ENCODE results near the gene TMEM30B.

Gene TMEM30B

DNA sequence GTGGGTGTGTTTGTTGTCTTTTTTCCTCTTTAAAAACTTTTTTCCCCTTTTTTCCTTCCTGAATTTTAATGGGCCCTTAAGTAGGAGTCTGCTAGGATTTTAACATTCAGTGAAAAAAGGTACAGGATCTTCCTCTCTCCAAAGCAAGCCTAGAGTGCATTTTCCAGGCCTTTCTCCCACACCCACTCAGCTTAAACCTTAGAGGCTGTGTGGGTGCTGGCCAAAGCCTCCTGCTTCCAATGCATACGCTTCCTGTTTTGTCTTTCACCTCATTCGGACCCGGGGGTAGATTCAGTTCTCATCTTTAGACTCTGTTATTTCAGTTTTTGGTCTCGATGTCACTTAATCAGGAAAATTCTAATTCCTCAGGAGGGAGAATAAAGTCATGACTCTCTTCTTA, 51.2 kb downstream of the TMEM30B start:
- no peak for DNase-seq (ENCODE audit: low read depth)
- no peak overlapping the region for H3K9ac ChIP-seq (ENCODE audit: low read length)
- no peaks in the 10 kb centered on the region for H3K27me3 ChIP-seq (replicated peaks; ENCODE audit: control insufficient read depth, insufficient read depth, low read length)

DNA sequence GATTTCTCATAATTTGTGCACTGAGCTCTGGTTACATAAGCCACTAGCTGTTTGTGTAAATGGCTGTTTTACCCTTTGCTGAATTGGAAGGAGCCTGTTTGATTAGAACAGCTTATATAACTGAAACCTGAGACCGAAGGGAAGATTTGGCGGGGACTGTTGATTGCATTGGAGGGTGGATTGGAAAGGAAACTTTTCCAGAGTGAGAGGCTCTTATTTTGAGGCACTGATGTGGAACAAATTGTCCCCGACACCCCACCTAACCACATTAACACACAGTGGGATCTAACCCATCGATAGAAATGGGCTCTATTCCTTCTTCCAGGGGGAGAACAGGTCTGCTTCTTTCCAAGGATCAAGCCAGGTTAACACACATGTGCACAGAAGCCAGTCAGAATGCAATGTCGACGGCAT, 51.7 kb downstream of the TMEM30B start:
- Histone ChIP-seq H3K36me3 (ENCODE audit: control insufficient read depth, insufficient read depth, low read length, severe bottlenecking) (no peaks in the 10 kb centered on the region), H3K4me1 (ENCODE audit: control insufficient read depth, insufficient read depth, low read length) (peaks cover 48% of the 10 kb centered on the region)
- no peak for DNase-seq (ENCODE audit: low read depth)

More for the DNA sequence above, 51.2 kb downstream of the TMEM30B start:
- Histone ChIP-seq H3K4me1 (ENCODE audit: control insufficient read depth, insufficient read depth, low read length) (peaks cover 48% of the 10 kb centered on the region), H3K36me3 (ENCODE audit: control insufficient read depth, insufficient read depth, low read length, severe bottlenecking) (no peaks in the 10 kb centered on the region), H3K9me3 (ENCODE audit: control insufficient read depth, low read length) (no peaks in the 10 kb centered on the region), H3K4me3 (ENCODE audit: low read length) (no peak overlapping the region)

GRCh38 chr14:61227884-61228591, 53.1 kb downstream of the TMEM30B start:
- Histone ChIP-seq H3K9me3 (ENCODE audit: control insufficient read depth, low read length) (no peaks in the 10 kb centered on the region), H3K9ac (ENCODE audit: low read length) (no peak overlapping the region), H3K36me3 (ENCODE audit: control insufficient read depth, insufficient read depth, low read length, severe bottlenecking) (no peaks in the 10 kb centered on the region), H3K4me1 (ENCODE audit: control insufficient read depth, insufficient read depth, low read length) (peaks cover 54% of the 10 kb centered on the region), H3K27me3 (replicated peaks; ENCODE audit: control insufficient read depth, insufficient read depth, low read length) (no peaks in the 10 kb centered on the region), H3K4me3 (ENCODE audit: low read length) (no peak overlapping the region)
- no peak for DNase-seq (ENCODE audit: low read depth)

More for the DNA sequence above, 51.7 kb downstream of the TMEM30B start:
- no peak overlapping the region for H3K9ac ChIP-seq (ENCODE audit: low read length)
- no peak overlapping the region for H3K4me3 ChIP-seq (ENCODE audit: low read length)
- H3K27me3 ChIP-seq (replicated peaks; ENCODE audit: control insufficient read depth, insufficient read depth, low read length), result no peaks in the 10 kb centered on the region
- H3K9me3 ChIP-seq (ENCODE audit: control insufficient read depth, low read length), result no peaks in the 10 kb centered on the region

All from adipocyte (in vitro differentiated cells).